Mesenchymal stem cell (in vitro differentiated cells and primary cell): Measurements from ENCODE around the gene KCNMB1.
A peak's percentile ranks its signal among the peaks of the same experiment; 100 is the strongest.

ENCODE experiments used
- DNase-seq: peaks from one replicate; pipeline ENCODE4 v3.0.0-alpha.2; 2013
- H2AFZ ChIP-seq: one replicate; pipeline ENCODE4 v1.6.1; 2013; ENCODE audit warnings: low read depth, mild to moderate bottlenecking, control low read depth, inconsistent platforms, low read length, moderate library complexity
- H2AK5ac ChIP-seq: 2 replicates; pipeline ENCODE4 v1.6.1; 2013; ENCODE audit warnings: low read length, moderate library complexity, mild to moderate bottlenecking, inconsistent platforms; ENCODE audit not compliant: severe bottlenecking
- H2BK120ac ChIP-seq: one replicate; pipeline ENCODE4 v1.6.1; 2013; ENCODE audit warnings: low read depth, mild to moderate bottlenecking, inconsistent platforms, low read length, moderate library complexity
- H2BK12ac ChIP-seq, 2 experiments: one replicate each; pipeline ENCODE4 v1.6.1; 2013; ENCODE audit warnings: inconsistent platforms in 2 of 2, low read length in 2 of 2, mild to moderate bottlenecking in 2 of 2, moderate library complexity in 2 of 2, control low read depth in 1 of 2
- H2BK15ac ChIP-seq: one replicate; pipeline ENCODE4 v1.6.1; 2013; ENCODE audit warnings: mild to moderate bottlenecking, low read depth, inconsistent platforms; ENCODE audit not compliant: poor library complexity, severe bottlenecking
- H2BK5ac ChIP-seq: 2 replicates; pipeline ENCODE4 v1.6.1; 2013; ENCODE audit warnings: low read depth, mild to moderate bottlenecking, low read length, control low read depth, inconsistent platforms; ENCODE audit not compliant: poor library complexity, severe bottlenecking
- H3K14ac ChIP-seq, 2 experiments: one replicate each; pipeline ENCODE4 v1.6.1; 2013; ENCODE audit warnings: inconsistent platforms in 2 of 2, low read length in 2 of 2, control low read depth in 1 of 2, mild to moderate bottlenecking in 1 of 2, moderate library complexity in 1 of 2
- H3K18ac ChIP-seq, 2 experiments: one replicate each; pipeline ENCODE4 v1.6.1; 2013; ENCODE audit warnings: inconsistent platforms in 2 of 2, low read length in 2 of 2, control low read depth in 1 of 2, low read depth in 1 of 2, mild to moderate bottlenecking in 1 of 2
- H3K23ac ChIP-seq, 2 experiments: one replicate each; pipeline ENCODE4 v1.6.1; 2013; ENCODE audit warnings: inconsistent platforms in 2 of 2, low read length in 2 of 2, mild to moderate bottlenecking in 2 of 2, moderate library complexity in 2 of 2, control low read depth in 1 of 2
- H3K27ac ChIP-seq: 2 replicates; pipeline ENCODE4 v1.5.1; 2013; ENCODE audit warnings: mild to moderate bottlenecking, moderate library complexity, low read length, control low read depth, inconsistent platforms; ENCODE audit not compliant: poor library complexity, severe bottlenecking
- H3K27me3 ChIP-seq, 2 experiments: 2 replicates each; pipeline versions ENCODE4 v1.6.1 to v1.7.0; 2013; ENCODE audit warnings: low read length in 2 of 2, mild to moderate bottlenecking in 2 of 2, moderate library complexity in 2 of 2, control low read depth in 1 of 2, inconsistent platforms in 1 of 2; ENCODE audit not compliant: control insufficient read depth in 1 of 2, insufficient read depth in 1 of 2
- H3K36me3 ChIP-seq, 2 experiments: 2 replicates each; pipeline versions ENCODE4 v1.6.1 to v1.7.0; 2013; ENCODE audit warnings: low read length in 2 of 2, control low read depth in 1 of 2, inconsistent platforms in 1 of 2, low read depth in 1 of 2, mild to moderate bottlenecking in 1 of 2; ENCODE audit not compliant: insufficient read depth in 2 of 2, control insufficient read depth in 1 of 2
- H3K4ac ChIP-seq, 2 experiments: one replicate each; pipeline ENCODE4 v1.6.1; 2013; ENCODE audit warnings: inconsistent platforms in 2 of 2, low read length in 2 of 2, mild to moderate bottlenecking in 2 of 2, moderate library complexity in 2 of 2, control low read depth in 1 of 2, low read depth in 1 of 2
- H3K4me1 ChIP-seq: 2 replicates; pipeline ENCODE4 v1.6.1; 2013; ENCODE audit warnings: low read depth, low read length, control low read depth; ENCODE audit not compliant: control insufficient read depth, insufficient read depth
- H3K4me2 ChIP-seq: 2 replicates; pipeline ENCODE4 v1.6.1; 2013; ENCODE audit warnings: low read length, mild to moderate bottlenecking, inconsistent platforms; ENCODE audit not compliant: poor library complexity, severe bottlenecking
- H3K4me3 ChIP-seq, 2 experiments: 2 replicates each; pipeline versions ENCODE4 v1.5.1 to v1.7.0; 2013; ENCODE audit warnings: low read length in 2 of 2, mild to moderate bottlenecking in 2 of 2, control low read depth in 1 of 2, low read depth in 1 of 2; ENCODE audit not compliant: insufficient read depth in 1 of 2
- H3K79me1 ChIP-seq: replicated peaks from 2 replicates; pipeline ENCODE4 v1.6.1; 2013; ENCODE audit warnings: mild to moderate bottlenecking, control low read depth, low read length, inconsistent platforms; ENCODE audit not compliant: poor library complexity, severe bottlenecking
- H3K9ac ChIP-seq: 2 replicates; pipeline ENCODE4 v1.7.0; 2013; ENCODE audit warnings: mild to moderate bottlenecking, low read length, moderate library complexity
- H3K9me3 ChIP-seq: 2 replicates; pipeline ENCODE4 v1.7.0; 2013; ENCODE audit warnings: mild to moderate bottlenecking, low read length; ENCODE audit not compliant: control insufficient read depth
- H4K8ac ChIP-seq: one replicate; pipeline ENCODE4 v1.6.1; 2013; ENCODE audit warnings: inconsistent platforms, mild to moderate bottlenecking, low read length, moderate library complexity
- H4K91ac ChIP-seq: one replicate; pipeline ENCODE4 v1.6.1; 2013; ENCODE audit warnings: mild to moderate bottlenecking, low read length, inconsistent platforms
- WGBS: methylation state at CpG from one replicate; pipeline ENCODE4 v1.1.7; 2013; ENCODE audit warnings: mixed read lengths; 5-methylcytosine and 5-hydroxymethylcytosine counted together

The KCNMB1 gene

DNA sequence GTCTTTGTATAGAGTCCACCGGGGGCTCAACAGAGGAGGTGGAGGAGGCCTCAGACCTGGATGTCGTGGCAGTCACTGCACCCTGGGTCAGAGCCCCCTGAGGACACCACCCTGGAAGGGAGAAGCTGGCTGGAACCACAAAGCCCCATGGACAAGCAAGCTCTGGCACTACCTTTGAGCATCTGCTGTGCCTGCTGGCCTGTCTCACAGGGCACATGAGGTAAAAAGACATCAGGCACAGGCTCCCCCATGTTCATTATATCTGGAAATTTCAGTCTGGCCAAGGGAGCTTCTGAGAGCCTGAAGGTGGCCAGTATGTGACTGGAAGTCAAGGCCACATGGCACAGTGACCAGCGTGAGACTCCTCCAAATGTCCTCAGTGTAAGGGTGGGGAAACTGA, 22.9 kb downstream of the KCNMB1 start:
- H2BK12ac ChIP-seq = no peak overlapping the region
- no peak overlapping the region for H3K9ac ChIP-seq
- no peak overlapping the region for H4K8ac ChIP-seq
- no peak overlapping the region for H2AK5ac ChIP-seq
- peak overlapping the region in 1 of 2 experiments; percentile 14 for H3K14ac ChIP-seq
- H2BK120ac ChIP-seq = no peak overlapping the region
- H3K9me3 ChIP-seq = no peaks in the 10 kb centered on the region
- H3K36me3 ChIP-seq = no peaks in the 10 kb centered on the region
- no peak for DNase-seq
- H3K18ac ChIP-seq = no peak overlapping the region
- no peak overlapping the region for H2AFZ ChIP-seq
- H3K79me1 ChIP-seq = no peaks in the 10 kb centered on the region
- 78% methylated on average over 3 of the region's 3 CpGs for WGBS
- no peak overlapping the region for H4K91ac ChIP-seq
- no peak overlapping the region for H2BK5ac ChIP-seq
- no peak overlapping the region for H2BK15ac ChIP-seq
- H3K27ac ChIP-seq = no peak overlapping the region
- no peak overlapping the region for H3K23ac ChIP-seq
- H3K4me1 ChIP-seq = no peaks in the 10 kb centered on the region
- peaks cover 23 to 29% of the 10 kb centered on the region in 2 experiments for H3K27me3 ChIP-seq
- H3K4me3 ChIP-seq = no peak overlapping the region
- H3K4me2 ChIP-seq = no peak overlapping the region
- H3K4ac ChIP-seq = no peak overlapping the region

DNA sequence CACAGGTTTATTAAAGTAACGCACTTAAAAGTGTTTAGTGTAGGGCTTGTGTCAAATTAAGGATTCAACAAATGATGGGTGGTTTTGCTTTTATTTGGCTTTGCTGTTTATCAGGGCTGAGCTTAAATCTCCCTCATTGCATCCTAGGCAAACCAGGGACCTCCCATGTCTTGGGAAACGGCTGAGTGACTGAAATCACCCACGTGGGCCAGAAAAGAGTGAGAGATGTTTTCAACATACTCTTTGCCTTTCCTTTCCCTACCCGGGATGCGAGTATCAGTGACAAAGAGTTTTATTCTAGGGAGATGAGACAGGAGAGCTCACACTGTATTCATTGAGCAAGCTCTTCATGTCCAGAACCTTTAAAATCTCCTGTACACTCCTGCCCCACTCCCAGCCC, 23.3 kb downstream of the KCNMB1 start:
- no peak overlapping the region for H3K27ac ChIP-seq
- H3K9me3 ChIP-seq = no peaks in the 10 kb centered on the region
- no peak overlapping the region for H2BK15ac ChIP-seq
- H2BK5ac ChIP-seq = no peak overlapping the region
- no peak overlapping the region for H3K14ac ChIP-seq
- no peaks in the 10 kb centered on the region for H3K36me3 ChIP-seq
- H2AK5ac ChIP-seq = no peak overlapping the region
- WGBS = 79% methylated on average over 2 of the region's 5 CpGs
- no peak overlapping the region for H4K8ac ChIP-seq
- H3K18ac ChIP-seq = no peak overlapping the region
- no peak overlapping the region for H3K4me2 ChIP-seq
- H2BK12ac ChIP-seq = no peak overlapping the region
- no peak for DNase-seq
- no peak overlapping the region for H4K91ac ChIP-seq
- no peak overlapping the region for H2AFZ ChIP-seq
- no peak overlapping the region for H2BK120ac ChIP-seq
- no peaks in the 10 kb centered on the region for H3K79me1 ChIP-seq
- H3K27me3 ChIP-seq = peaks cover 22 to 24% of the 10 kb centered on the region in 2 experiments
- no peak overlapping the region for H3K4ac ChIP-seq
- H3K23ac ChIP-seq = no peak overlapping the region
- no peak overlapping the region for H3K4me3 ChIP-seq
- no peak overlapping the region for H3K9ac ChIP-seq
- no peaks in the 10 kb centered on the region for H3K4me1 ChIP-seq

DNA sequence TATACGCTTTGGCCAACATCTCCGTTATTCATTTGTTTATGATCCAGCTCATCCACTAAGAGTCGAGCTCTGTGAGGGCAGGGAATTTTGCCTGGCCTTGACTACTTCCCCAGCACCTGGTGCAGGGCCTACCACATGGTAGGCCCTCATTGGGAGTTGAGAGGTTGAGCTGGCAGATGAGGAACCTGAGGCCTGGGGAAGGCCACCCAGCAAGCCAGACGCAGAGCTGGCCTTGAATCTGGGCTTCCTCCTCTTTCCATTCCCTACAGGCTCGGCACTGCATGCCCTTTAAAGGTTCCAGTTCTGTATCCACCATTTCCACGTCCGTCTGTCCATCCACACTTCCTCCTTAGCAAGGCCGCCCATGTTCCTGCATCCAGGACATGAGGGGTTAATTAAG, 24.2 kb downstream of the KCNMB1 start:
- Histone ChIP-seq H3K14ac (no peak overlapping the region), H3K36me3 (no peaks in the 10 kb centered on the region)

DNA sequence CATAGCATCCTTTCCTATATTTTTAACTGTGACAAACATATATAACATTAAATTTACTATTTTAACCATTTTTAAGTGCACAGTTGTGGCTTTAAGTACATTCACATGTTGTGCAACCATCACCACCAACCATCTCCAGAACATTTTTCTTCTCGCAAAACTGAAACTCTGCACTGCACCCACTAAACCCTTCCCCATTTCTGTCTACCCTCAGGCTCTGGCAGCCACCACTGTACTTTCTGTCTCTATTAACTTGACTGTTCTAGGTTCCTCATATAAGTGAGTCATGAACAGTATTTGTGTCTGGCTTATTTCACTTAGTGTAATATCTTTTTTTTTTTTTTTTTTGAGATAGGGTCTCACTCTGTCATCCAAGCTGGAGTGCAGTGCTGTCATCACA, 25.5 kb downstream of the KCNMB1 start:
- H2AFZ ChIP-seq = no peak overlapping the region
- no peak overlapping the region for H3K4me3 ChIP-seq
- whole genome bisulfite sequencing = 96% methylated on average over 1 of the region's 1 CpG
- H3K27me3 ChIP-seq = peaks cover 19 to 23% of the 10 kb centered on the region in 2 experiments
- H3K27ac ChIP-seq = no peak overlapping the region
- H2BK12ac ChIP-seq = no peak overlapping the region
- no peak overlapping the region for H3K14ac ChIP-seq
- no peak overlapping the region for H2BK5ac ChIP-seq
- no peaks in the 10 kb centered on the region for H3K4me1 ChIP-seq
- H3K9me3 ChIP-seq = no peaks in the 10 kb centered on the region
- H3K79me1 ChIP-seq = no peaks in the 10 kb centered on the region
- no peak overlapping the region for H3K9ac ChIP-seq
- no peak for DNase-seq
- no peaks in the 10 kb centered on the region for H3K36me3 ChIP-seq
- H2BK15ac ChIP-seq = no peak overlapping the region
- H4K8ac ChIP-seq = no peak overlapping the region
- H2BK120ac ChIP-seq = no peak overlapping the region
- H2AK5ac ChIP-seq = no peak overlapping the region
- no peak overlapping the region for H3K4me2 ChIP-seq
- H3K4ac ChIP-seq = no peak overlapping the region
- H3K18ac ChIP-seq = no peak overlapping the region
- H4K91ac ChIP-seq = no peak overlapping the region
- no peak overlapping the region for H3K23ac ChIP-seq

More for the DNA sequence above, 24.2 kb downstream of the KCNMB1 start:
- no peak overlapping the region for H3K4ac ChIP-seq
- H3K4me1 ChIP-seq = no peaks in the 10 kb centered on the region
- no peaks in the 10 kb centered on the region for H3K9me3 ChIP-seq
- no peaks in the 10 kb centered on the region for H3K79me1 ChIP-seq
- H3K23ac ChIP-seq = no peak overlapping the region
- H3K4me3 ChIP-seq = no peak overlapping the region
- peaks cover 16 to 18% of the 10 kb centered on the region in 2 experiments for H3K27me3 ChIP-seq
- H4K8ac ChIP-seq = no peak overlapping the region
- H2BK12ac ChIP-seq = no peak overlapping the region
- no peak overlapping the region for H2BK15ac ChIP-seq
- H2BK120ac ChIP-seq = no peak overlapping the region
- no peak overlapping the region for H4K91ac ChIP-seq
- no peak for DNase-seq
- H2BK5ac ChIP-seq = no peak overlapping the region
- no peak overlapping the region for H3K4me2 ChIP-seq
- no peak overlapping the region for H3K27ac ChIP-seq
- H2AFZ ChIP-seq = no peak overlapping the region
- H2AK5ac ChIP-seq = no peak overlapping the region
- H3K18ac ChIP-seq = no peak overlapping the region
- no peak overlapping the region for H3K9ac ChIP-seq
- WGBS = 77% methylated on average over 8 of the region's 8 CpGs
